ENCODE data around the gene SREK1IP1.
A peak's percentile ranks its signal among the peaks of the same experiment; 100 is the strongest.

Gene SREK1IP1

DNA sequence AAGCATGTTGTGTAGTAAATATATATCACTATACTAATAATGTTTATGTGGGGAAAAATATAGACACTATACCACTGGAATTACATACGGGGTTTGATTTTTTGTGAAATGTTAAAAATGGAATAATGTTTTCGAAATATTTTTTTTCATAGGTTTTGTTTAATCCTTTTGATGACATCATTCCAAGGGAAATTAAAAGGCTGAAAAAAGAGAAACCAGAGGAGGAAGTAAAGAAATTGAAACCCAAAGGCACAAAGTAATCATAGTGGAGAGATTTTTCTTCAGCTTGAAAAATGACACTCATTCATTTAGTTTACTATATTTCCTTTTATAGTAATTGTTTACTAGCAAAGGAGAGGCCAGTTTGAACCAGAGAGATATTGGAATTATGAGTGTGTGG lies 17.9 kb upstream of the SREK1IP1 start:
- no peak for DNase-seq (ENCODE audit: low read depth)
- TF ChIP-seq, protein P1, sequence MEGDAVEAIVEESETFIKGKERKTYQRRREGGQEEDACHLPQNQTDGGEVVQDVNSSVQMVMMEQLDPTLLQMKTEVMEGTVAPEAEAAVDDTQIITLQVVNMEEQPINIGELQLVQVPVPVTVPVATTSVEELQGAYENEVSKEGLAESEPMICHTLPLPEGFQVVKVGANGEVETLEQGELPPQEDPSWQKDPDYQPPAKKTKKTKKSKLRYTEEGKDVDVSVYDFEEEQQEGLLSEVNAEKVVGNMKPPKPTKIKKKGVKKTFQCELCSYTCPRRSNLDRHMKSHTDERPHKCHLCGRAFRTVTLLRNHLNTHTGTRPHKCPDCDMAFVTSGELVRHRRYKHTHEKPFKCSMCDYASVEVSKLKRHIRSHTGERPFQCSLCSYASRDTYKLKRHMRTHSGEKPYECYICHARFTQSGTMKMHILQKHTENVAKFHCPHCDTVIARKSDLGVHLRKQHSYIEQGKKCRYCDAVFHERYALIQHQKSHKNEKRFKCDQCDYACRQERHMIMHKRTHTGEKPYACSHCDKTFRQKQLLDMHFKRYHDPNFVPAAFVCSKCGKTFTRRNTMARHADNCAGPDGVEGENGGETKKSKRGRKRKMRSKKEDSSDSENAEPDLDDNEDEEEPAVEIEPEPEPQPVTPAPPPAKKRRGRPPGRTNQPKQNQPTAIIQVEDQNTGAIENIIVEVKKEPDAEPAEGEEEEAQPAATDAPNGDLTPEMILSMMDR (conservative IDR thresholded peaks at IDR 0.05; ENCODE audit: low read depth, low read length): no peak
- H3K4me3 ChIP-seq (ENCODE audit: low read length): no peak overlapping the region

DNA sequence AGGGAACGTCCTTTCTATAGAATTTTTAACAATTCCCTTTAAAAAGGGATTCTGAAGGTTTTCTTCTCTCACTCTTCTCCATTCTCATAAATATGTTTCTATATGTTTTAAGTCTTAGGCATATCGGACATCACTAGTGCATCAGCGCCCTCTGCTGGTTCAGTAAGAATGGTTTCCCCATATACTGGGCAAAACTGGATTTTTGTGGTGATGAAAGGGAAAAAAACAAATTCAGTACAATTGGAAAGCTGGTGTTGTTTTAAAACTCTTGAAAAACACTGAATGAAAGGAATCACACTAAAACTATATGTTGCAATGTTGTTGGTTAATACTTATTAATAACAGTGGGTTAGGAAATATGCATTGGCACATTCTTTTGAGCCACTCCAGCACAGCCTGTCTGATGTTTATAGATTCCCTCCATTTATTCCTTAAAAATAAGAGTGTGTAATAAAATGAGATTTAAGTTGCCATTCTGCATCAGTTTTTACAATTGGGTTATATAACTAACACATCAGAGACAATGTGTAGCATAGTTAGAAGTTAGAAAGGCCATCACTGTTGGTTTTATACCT lies 16.0 kb upstream of the SREK1IP1 start:
- TF ChIP-seq, protein P1 (conservative IDR thresholded peaks at IDR 0.05; ENCODE audit: low read depth, low read length): peak; percentile 82
- H3K4me3 ChIP-seq (ENCODE audit: low read length): no peak overlapping the region
- DNase-seq (ENCODE audit: low read depth): peak; percentile 36

DNA sequence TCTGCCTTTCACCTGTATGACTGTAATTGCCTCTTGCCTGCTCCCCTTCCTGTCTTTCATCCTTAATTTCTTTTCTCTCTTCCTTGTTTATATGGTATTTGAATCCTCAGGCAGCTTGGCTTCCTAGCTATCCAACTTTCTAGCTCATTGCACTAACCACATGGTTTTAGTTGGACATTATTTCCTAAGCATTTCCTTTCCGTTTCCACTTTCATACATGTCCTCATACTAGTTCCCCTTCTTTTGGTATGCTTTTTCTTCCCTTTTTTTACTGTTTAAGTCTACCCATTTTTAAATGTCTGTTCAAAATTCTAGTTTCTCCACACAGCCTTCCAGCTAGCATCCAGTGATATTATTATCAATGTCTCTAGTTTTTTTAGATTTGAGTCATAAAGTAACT lies 6.8 kb upstream of the SREK1IP1 start:
- H3K4me3 ChIP-seq (ENCODE audit: low read length): no peak overlapping the region
- no peak for DNase-seq (ENCODE audit: low read depth)

DNA sequence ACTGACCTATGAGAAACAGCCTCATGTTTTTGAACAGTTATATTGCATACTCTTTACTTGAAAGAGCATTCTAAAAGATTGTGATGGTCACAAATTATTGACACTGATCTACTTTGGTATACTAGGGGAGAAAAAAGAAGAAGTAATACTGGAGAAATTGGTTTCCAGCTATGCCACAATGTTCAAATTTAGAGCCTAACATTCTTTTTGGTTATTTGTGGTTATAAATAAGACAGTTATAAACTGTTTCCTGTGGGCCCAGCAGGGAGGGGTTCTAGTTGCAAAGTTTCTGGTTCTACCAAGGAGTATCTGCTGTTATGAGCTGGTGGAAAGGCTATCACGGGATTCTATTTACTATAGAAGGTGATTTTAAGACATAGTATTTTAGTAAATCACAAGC lies 5.0 kb upstream of the SREK1IP1 start:
- no peak for DNase-seq (ENCODE audit: low read depth)
- TF ChIP-seq, protein P1 (conservative IDR thresholded peaks at IDR 0.05; ENCODE audit: low read depth, low read length): no peak
- no peak overlapping the region for H3K4me3 ChIP-seq (ENCODE audit: low read length)

More for the DNA sequence above, 6.8 kb upstream of the SREK1IP1 start:
- TF ChIP-seq, protein P1 (conservative IDR thresholded peaks at IDR 0.05; ENCODE audit: low read depth, low read length): no peak

DNA sequence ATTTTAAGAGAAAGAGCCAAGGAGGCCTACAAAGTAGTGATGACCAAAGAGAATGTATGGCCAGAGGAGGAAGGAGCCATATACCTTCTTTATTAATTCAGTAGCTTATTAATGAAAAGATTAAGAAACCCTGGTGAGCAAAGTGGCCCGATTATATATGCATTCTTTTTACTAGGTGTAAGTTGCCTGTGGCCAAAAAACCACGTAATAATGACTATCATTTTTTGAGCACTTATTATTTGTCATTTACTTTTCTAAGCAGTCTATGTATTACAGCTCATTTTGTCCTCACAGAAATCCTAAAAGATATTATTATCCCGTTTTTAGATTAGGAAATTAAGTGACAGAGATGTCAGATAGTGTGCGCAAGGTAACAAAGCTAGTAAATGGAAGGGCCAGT lies 3.2 kb upstream of the SREK1IP1 start:
- no peak overlapping the region for H3K4me3 ChIP-seq (ENCODE audit: low read length)
- no peak for DNase-seq (ENCODE audit: low read depth)
- TF ChIP-seq, protein P1 (conservative IDR thresholded peaks at IDR 0.05; ENCODE audit: low read depth, low read length): no peak

DNA sequence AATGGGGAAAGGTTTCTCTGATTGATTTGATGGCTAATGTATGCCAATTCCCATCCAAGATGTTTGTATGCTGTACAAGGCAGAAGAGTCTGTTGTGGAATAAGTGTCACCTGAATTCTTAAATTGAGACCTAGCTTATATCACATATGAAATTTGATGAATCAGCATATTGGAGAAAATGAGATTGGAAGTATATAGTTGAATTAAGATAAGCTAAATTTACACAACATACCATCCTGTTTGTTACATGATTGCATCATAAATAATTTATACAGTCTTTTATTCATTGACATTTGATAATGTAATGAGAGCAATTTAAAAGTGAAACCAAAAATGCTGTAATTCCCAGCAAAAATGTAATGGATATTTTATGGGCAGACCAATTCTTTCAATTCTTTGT lies 1.4 kb upstream of the SREK1IP1 start:
- peak overlapping the region; percentile 89 for H3K4me3 ChIP-seq (ENCODE audit: low read length)
- TF ChIP-seq, protein P1 (conservative IDR thresholded peaks at IDR 0.05; ENCODE audit: low read depth, low read length): no peak
- DNase-seq (ENCODE audit: low read depth): no peak

DNA sequence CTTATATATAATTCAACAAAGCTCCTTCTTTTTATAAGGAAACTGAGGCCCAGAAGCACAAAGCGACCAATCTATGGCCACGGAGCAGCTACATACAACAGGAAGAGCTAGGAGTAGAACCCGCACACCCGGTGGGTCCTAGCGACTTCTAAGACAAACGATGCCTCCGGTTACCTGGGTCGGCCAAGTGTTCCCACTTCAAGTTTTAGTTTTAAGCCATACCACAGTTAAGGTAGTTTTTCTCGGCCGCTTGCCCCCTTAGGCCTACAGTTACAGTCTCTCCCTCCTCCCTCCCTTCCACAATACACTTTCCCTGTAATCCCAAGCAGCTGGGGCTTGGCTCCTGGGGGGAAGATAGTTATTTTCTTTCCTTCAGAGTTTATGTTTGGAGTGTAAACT lies 533 bp downstream of the SREK1IP1 start:
- TF ChIP-seq, protein P1 (conservative IDR thresholded peaks at IDR 0.05; ENCODE audit: low read depth, low read length): no peak
- no peak for DNase-seq (ENCODE audit: low read depth)
- peak overlapping the region; percentile 89 for H3K4me3 ChIP-seq (ENCODE audit: low read length)
